ENCODE data around the gene PRAMEF27.
"Not testable (repeated sequence)": the region's sequence is repeated elsewhere in the genome, so short reads cannot be mapped to it uniquely, and the experiment has no call there.

PRAMEF27 gene

DNA sequence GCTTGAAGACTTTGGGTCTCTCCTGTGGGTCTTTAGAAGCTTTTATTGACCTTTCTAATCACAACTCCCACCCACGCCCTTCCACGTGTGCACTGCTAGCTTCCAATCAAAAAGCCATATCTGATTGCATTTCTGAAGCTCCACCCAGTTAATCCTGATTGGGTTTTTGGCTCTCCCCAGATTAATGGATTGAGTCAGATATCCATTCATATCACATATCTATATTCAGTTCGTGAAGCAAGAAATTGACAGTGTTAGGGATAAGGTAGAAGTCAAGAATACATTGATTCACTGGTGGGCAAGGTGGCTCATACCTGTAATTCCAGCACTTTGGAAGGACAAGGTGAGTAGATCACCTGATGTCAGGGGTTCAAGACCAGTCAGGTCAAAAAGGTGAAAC, at the start of gene PRAMEF27:
Gene PRAMEF27 (minus strand): TSS at position 101 of the 400 bp plus-strand sequence. CDS start 2,916 bp downstream, outside the sequence.
- H3K4me3 ChIP-seq (ENCODE audit: low read depth, low read length); DNase-seq (ENCODE audit: low read depth, low spot score); POLR2A ChIA-PET; CTCF ChIA-PET: not testable (repeated sequence)

DNA sequence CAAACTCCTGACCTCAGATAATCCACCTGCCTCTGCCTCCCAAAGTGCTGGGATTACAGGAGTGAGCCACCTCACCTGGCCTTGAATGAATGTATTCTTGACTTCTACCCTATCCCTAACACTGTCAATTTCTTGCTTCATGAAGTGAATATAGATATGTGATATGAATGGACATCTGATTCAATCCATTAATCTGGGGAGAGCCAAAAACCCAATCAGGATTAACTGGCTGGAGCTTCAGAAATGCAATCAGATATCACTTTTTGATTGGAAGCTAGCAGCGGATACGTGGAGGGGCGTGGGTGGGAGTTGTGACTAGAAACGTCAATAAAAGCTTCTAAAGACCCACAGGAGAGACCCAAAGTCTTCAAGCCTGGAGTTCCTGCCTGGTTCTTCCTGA, 14.1 kb upstream of the PRAMEF27 start, which contains the start of gene PRAMEF25:
Gene PRAMEF25 (plus strand): TSS at position 301 of the 400 bp plus-strand sequence. CDS start 2,920 bp downstream, outside the sequence.
- DNase-seq (ENCODE audit: low read depth, low spot score); POLR2A ChIA-PET; CTCF ChIA-PET; H3K4me3 ChIP-seq (ENCODE audit: low read depth, low read length): not testable (repeated sequence)

DNA sequence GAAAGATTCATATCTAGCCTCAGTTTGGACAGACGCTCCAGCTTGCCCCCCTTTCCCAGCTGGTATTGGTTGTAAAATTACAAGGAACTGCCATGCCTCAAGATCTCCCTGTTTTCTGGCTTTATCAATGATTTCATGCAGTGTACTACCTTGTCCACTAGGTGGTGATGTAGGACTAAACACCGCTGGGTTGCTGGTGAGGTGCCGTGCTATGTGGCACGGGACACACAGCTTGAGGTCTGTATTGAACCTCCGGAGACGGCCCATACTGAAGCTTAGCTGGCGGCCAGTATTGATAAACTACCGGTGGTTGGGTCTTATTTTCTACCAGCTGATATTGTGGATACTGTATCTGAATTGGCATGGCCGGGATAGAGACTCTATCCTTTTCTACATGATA, 36.5 kb downstream of the PRAMEF27 start:
- CTCF ChIA-PET; DNase-seq (ENCODE audit: low read depth, low spot score); POLR2A ChIA-PET; H3K4me3 ChIP-seq (ENCODE audit: low read depth, low read length): not testable (repeated sequence)

DNA sequence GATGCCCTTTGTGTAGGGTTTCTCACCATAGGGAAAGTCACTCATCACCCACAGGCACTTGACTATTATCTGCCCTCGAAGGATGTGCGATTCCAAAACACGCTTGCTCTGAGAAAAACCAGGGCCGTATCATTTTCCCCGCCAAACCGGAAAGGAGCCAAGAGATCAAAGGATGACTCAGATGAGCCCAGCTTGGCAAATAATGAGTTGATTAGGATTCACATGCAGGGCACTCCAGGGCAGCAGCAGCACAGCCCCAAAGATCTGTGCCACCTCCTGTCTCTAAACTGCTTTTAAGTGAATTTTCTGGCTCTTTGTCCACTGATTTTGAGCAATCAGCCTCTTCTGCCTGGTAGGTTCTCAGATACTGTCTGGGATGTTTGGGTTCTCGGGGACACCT, 44.4 kb downstream of the PRAMEF27 start:
- POLR2A ChIA-PET; DNase-seq (ENCODE audit: low read depth, low spot score); CTCF ChIA-PET; H3K4me3 ChIP-seq (ENCODE audit: low read depth, low read length): not testable (repeated sequence)

DNA sequence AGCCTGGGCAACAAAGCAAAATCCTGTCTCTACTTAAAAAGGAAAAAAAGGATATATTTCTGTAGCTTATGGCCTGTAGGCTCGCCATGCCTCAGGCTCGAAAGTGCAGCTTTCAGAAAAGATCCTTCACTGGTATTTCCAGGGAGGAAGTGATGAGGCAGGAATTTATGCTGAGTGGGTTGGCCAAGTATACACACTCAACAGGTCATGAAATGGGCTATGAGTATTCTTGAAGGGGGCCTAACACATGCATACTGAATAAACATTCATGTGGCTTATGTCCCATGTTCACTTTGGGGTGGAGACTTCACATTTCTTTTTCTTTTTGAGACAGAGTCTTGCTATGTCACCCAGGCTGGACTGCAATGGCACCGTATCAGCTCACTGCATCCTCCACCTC, 47.0 kb downstream of the PRAMEF27 start:
- H3K4me3 ChIP-seq (ENCODE audit: low read depth, low read length); DNase-seq (ENCODE audit: low read depth, low spot score); CTCF ChIA-PET; POLR2A ChIA-PET: not testable (repeated sequence)

DNA sequence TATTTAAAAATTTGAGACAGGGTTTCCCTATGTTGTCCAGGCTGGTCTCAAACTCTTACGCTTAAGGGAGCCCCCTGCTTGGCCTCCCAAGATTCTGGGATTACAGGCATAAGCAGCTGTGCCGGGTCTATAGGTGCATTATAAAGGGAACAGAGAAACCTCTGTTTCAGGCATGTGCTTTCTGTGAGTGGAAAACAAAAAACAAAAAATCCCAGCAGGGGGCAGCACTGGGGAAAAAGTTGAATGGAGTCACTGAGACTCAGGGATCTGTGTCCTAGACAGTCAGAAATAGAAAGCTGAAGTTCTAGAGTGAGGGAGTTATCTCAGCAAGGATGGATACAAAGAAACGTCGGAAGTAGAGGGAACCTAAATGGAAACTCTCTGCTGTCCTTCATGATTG, 50.6 kb downstream of the PRAMEF27 start:
- DNase-seq (ENCODE audit: low read depth, low spot score); CTCF ChIA-PET; H3K4me3 ChIP-seq (ENCODE audit: low read depth, low read length); POLR2A ChIA-PET: not testable (repeated sequence)
